GM12892 (cell line): ENCODE results near the gene TGFB2.

Experiments used
- POLR2A ChIP-seq: IDR thresholded peaks from 2 replicates; pipeline ENCODE4 v1.6.1; 2011; ENCODE audit warnings: low read depth, low read length, control low read depth
- POLR2AphosphoS5 ChIP-seq: IDR thresholded peaks from 2 replicates; pipeline ENCODE4 v1.6.1; 2011; ENCODE audit warnings: low read depth, low read length, control low read depth
- TAF1 ChIP-seq: IDR thresholded peaks from 2 replicates; pipeline ENCODE4 v1.6.1; 2011; ENCODE audit warnings: low read depth, mild to moderate bottlenecking, control low read depth, low read length, borderline replicate concordance

- TF ChIP-seq POLR2A, result no peak
- no peak for TF ChIP-seq POLR2AphosphoS5
- no peak for TF ChIP-seq TAF1
Observed at GRCh38 chr1:218380125-218380977, 35.2 kb downstream of the TGFB2 start.
